HG02970 (cell line): Measurements from ENCODE around the gene LCN1.

Source experiments
- ATAC-seq: cut with Tn5 transposase; IDR thresholded peaks from one replicate; pipeline ENCODE4 v1.9.1; 2021; ENCODE audit warnings: mild to moderate bottlenecking, moderate library complexity, moderate number of reproducible peaks; ENCODE audit not compliant: unreplicated experiment, low FRiP score

The LCN1 gene

DNA sequence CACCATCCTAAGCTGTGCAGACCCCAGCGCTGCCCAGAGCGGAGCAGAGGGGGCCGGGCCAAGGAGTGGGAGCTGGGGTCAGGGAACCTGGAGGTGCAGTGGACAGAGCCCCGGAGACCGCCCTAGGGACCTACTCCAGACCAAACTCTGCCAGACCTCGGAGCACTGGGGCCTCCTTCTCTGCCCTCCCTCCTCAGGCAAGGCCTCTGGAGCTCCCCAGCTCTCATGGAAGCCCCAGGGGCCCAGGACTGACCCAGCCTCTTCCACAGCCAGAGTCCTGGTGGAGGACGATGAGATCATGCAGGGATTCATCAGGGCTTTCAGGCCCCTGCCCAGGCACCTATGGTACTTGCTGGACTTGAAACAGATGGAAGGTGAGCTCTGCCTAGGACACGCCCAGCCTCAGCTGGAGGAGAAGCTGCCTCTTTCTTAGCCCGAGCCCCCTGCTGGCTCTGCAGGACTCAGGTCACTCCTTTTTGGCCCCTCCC lies 43.9 kb downstream of the LCN1 start:
- ATAC-seq: no peak

DNA sequence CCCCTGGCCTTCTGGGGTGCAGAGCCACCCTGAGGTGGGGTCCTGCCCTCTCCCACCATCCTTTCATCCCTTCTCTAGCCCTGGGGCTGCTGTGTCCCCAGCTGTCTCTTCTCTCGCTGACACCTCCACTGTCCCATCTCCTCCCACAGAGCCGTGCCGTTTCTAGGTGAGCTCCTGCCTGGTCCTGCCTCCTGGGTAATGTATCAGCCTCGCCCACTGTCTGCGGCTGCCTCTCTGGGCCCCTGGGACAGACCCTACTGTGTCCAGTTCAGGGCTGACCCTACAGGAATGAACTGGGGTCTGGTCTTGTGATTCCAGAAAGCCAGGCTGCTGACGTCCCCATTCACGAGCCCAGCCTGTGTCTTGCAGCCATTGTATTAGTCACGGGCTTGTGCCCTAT lies 44.4 kb downstream of the LCN1 start:
- ATAC-seq: no peak

DNA sequence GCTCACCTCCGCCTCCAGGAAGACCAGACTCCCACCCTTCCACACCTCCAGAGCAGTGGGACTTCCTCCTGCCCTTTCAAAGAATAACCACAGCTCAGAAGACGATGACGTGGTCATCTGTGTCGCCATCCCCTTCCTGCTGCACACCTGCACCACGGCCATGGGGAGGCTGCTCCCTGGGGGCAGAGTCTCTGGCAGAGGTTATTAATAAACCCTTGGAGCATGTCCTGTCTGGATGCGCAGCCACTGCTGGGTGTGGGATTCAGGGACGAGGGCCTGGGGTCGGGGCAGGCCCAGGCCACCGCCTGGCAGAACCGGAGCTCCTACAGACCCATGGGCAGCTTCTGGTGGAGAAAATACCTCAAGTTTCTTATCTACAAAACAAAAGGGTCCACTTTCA lies 45.3 kb downstream of the LCN1 start:
- ATAC-seq: no peak

DNA sequence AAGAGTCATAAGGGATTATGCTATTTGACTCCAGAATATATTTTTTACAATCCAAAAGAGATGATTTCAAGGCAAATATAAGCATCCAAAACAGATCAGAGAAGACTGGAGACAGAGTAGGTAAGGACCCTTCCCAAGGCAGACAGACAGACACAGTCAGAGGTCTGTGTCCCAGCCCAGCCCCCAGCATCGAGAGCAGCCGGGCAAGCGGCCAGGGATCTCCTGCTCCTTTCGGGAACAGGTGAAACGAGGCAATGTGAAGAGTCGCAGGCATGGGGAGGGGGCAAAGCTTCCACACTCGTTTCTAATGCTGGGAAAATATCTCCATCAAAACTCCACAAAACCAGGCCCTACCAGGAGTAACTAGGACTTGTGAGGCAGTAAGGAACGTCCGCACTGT lies 46.1 kb downstream of the LCN1 start:
- ATAC-seq: no peak

DNA sequence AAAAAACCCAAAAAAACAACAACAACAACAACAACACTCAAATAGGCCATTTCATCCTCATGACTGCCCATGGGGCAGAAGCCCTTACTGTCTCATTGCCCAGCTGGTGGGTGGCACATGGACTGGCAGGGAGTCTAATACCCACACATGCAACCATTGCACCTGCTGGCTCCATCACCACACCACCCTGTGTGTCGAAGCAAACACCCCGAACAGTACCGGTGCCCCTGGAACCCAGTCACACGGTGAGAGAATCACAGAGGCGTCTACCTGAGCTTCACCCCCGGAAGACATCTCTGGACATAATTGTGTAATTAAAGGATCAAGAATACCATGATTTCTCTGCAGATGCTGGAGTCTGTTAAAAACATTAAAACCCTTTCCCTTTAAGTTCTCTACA lies 46.8 kb downstream of the LCN1 start:
- no peak for ATAC-seq

DNA sequence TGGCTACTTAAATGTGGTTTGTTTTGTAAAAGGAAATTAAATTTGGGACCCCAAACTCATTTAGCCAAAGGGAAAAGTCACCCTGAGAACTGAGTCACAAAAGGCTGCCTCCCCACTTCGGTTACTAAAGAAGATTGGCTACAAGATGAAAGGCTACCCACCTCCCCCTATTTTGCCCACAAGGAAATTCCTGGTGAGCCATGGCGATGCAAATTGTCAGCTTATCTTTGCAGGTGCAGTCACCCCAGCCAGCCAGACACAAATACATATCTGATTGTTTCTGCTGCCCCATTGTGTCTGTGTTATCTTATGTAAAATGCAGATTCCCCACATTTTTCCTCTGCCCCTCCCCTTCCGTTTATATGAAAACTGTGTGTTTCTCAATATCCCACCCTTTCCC lies 49.2 kb downstream of the LCN1 start:
- no peak for ATAC-seq

DNA sequence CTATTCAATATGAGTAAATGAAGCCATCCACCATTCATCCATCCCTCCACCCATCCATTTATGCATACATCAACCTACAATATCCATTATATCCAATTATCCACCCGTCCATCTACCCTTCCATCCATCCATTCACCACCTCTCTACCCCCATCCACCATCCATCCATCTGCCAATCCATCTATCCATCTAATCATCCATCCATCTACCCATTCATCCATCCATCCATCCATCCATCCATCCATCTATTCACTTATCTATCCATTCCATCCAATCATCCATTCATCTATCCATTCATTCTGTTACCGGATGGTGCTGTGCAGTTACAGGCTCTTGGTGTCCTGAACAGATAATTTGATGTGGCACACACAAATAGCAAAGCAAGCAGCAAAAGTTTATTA lies 51.0 kb downstream of the LCN1 start:
- ATAC-seq: no peak

DNA sequence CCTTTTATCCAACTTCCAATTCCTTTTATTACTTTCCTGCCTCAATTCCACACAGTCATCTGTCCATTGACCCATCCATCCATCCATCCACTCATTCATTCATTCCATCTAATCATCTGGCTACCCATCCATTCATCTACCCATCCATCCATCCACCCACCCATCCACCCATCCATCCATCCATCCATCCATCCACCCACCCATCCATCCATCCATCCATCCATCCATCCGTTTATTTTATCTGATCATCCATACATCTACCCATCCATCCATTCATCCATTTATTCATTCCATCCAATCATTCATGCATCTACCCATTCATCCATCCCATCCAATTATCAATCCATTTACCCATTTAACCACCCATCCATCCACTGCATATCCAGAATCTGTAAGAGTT lies 51.9 kb downstream of the LCN1 start:
- no peak for ATAC-seq

DNA sequence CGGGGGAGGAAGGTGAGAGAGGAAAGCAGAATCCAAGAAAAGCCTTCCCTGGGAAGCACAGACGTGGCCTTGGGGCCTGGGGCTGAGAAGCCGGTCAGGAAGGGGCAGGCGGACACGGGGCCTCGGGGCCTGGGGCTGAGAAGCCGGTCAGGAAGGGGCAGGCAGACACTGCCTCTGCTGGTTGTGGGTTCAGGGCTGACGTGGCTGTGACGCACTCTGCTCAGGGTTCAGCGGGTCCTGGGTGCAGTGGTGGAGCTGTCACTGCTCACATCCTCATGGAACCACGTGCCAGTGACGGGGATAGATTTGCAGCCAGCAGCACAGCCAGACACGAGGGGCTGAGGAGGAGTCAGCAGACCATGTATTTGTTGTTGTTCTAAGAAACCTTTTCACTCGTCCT lies 53.1 kb downstream of the LCN1 start:
- no peak for ATAC-seq

DNA sequence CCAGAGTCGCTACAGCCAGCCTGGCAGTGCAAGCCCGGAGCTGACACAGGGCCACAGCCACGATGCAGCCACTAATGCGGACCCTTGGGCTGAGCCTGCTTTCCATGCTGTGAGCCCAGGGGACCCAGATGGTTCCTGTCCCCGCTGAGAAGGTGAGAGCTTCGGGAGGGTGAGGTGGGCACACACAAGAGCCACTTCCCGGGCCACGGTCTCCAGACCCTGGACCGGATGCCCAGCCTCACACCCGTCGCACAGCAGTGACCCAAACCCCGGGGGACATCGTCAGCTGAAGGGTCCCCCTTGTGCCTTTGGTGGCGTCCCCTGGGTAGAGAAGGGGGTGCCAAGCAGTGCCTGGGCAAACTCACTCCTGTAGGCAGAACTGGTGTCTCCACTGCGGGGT lies 53.7 kb downstream of the LCN1 start:
- no peak for ATAC-seq
